GM12874 (cell line): Measurements from ENCODE around the gene USP6NL.

Source experiments
- TF ChIP-seq, protein P1 (sequence below): IDR thresholded peaks from 2 replicates; pipeline ENCODE4 v1.5.1; 2011; ENCODE audit warnings: low read depth, mild to moderate bottlenecking, control low read depth, low read length, moderate library complexity; ENCODE audit not compliant: insufficient read depth

Gene USP6NL

DNA sequence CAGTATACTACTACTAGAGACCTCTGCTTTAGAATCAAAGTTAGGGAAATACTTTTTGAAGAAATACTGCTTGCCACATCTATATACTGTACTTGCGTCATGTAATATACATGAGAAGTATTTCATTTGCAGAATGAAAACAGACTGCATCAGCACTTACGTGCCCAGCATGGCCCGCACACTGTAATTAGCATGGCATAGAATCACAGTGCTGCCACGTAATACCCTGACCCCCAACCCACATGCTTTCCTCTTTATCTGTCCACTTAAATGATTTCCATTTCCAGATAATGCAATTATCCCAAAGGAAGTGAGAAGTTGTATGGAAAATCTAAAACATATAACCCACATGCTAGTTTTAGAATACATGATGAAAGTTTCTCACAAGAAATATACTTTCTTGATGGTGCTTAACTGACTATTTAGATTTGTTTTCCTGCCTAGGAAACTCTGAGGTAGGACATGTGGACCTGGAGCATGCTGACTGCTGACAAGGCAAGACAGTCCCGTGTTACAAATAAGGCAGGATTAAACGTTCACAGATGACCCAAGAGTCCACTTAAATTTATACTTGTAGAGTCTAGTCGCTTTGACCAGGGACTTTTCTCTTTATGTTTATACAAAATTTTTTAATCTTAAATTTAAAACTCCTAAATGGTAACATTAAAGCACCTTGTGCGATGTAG, 12.6 kb downstream of the USP6NL start:
- TF ChIP-seq, protein P1, sequence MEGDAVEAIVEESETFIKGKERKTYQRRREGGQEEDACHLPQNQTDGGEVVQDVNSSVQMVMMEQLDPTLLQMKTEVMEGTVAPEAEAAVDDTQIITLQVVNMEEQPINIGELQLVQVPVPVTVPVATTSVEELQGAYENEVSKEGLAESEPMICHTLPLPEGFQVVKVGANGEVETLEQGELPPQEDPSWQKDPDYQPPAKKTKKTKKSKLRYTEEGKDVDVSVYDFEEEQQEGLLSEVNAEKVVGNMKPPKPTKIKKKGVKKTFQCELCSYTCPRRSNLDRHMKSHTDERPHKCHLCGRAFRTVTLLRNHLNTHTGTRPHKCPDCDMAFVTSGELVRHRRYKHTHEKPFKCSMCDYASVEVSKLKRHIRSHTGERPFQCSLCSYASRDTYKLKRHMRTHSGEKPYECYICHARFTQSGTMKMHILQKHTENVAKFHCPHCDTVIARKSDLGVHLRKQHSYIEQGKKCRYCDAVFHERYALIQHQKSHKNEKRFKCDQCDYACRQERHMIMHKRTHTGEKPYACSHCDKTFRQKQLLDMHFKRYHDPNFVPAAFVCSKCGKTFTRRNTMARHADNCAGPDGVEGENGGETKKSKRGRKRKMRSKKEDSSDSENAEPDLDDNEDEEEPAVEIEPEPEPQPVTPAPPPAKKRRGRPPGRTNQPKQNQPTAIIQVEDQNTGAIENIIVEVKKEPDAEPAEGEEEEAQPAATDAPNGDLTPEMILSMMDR, result no peak

- TF ChIP-seq, protein P1, result no peak
These were observed 14.0 kb downstream of the USP6NL start for GRCh38 chr10:11597470-11597869.

GRCh38 chr10:11595395-11595692, 16.1 kb downstream of the USP6NL start:
- TF ChIP-seq, protein P1, result no peak

DNA sequence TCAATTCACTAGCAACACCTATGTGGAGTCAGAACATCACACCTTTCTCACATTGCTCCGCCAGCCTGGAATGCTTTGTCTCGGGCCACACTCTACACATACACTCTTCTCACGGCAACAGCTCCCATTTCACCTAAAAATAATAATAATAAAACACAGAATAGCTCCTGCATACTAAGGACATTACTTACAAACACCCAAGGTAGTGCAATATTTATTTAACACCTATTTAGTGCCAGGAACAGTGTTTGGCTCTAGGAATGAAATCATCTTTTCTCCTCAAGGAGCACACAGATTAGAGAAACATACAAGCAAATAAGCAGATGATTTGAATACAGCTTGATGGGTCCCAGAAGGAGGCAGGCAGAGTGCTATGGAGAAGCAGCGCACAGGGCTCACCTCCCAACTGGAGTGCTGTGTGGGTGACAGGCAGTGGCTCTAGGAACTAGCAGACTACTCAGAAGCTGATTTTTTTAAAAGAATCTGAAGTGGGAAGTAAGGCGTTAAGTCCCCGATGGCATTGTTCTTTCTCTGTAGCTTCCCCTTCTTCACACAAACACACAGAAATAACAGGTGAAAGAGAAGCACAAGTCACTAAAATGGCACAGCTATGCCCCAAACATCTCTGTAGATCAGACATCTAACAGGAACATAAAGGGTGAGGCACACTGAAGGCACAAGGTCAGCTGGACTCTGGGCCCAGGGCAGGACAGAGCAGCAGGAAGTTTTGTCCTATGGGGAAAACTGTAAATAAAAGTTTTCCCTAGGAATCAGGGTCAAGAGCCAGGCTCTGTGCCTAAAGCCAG, 16.7 kb downstream of the USP6NL start:
- TF ChIP-seq, protein P1, result no peak

DNA sequence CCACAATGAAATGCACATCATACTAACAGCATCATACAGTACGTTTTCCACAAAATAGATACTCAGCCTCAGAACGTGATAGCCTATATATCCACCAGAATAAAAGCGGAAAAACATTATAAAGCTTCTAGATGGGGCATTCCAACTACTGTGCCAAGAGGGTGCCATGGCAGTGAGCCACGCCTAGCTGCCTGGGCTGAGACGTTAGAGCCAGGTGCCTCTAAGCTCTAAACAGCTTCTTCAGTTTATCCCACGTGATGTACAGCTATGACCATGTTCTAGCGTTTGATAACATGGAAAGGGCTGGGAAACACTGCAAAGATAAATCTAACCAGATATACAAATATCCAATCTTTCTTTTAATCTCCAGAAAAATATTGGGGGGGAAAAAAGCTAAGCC, 17.8 kb downstream of the USP6NL start:
- TF ChIP-seq, protein P1, result no peak

- TF ChIP-seq, protein P1, result no peak
These were observed 21.7 kb downstream of the USP6NL start for GRCh38 chr10:11589738-11590137.

DNA sequence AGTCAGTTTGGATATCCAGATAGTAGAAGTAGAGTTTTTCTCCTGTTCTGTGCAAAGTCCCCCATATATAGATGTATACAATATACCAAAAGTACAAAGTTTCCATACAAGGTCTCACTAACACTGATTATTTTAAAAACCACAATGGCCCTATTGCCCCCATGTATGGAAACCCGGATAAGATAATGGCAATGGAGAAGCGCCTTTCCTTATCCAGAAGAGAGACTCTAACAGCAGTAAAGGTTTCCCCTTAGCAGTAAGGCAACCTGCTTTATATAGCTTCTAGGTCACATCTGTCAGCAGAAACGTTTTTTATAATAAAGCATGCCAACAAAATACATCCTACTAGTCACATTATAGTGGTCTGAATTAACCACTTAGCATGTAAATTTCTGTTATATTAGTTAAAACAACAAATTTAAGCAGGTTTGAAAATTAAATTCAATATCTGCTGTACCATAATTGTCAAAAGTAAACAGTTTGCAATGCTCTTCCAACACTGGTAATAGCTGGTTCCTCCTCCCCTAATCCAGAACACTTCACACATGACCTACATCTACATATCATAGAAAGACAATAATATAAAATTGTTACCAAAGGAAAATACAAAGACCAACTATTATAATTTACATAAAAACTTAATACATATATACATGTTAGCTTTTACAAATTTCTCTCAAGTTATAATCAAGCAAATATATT, 22.4 kb downstream of the USP6NL start:
- TF ChIP-seq, protein P1, result no peak
